GM18511 (cell line): ENCODE measurements around the gene SLC7A11.
"Not testable (repeated sequence)": the region's sequence is repeated elsewhere in the genome, so short reads cannot be mapped to it uniquely, and the experiment has no call there.

Source experiments
- ATAC-seq: cut with Tn5 transposase; IDR thresholded peaks from one replicate; pipeline ENCODE4 v1.9.1; 2021; ENCODE audit warnings: mild to moderate bottlenecking, moderate library complexity; ENCODE audit not compliant: unreplicated experiment

SLC7A11 gene

DNA sequence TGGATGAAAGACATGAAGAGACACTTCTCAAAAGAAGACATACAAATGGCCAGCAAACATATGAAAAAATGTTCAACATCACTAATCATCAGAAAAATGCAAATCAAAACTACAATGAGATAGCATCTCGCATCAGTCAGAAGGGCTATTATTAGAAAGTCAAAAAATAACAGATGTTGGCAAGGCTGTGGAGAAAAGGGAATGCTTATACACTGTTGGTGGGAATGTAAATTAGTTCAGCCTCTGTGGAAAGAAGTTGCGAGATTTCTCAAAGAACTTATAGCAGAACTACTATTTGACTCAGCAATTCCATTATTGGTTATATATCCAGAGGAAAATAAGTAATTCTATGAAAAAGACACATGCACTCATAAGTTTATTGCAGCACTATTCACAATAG, 31.6 kb downstream of the SLC7A11 start:
- not testable (repeated sequence) for ATAC-seq

DNA sequence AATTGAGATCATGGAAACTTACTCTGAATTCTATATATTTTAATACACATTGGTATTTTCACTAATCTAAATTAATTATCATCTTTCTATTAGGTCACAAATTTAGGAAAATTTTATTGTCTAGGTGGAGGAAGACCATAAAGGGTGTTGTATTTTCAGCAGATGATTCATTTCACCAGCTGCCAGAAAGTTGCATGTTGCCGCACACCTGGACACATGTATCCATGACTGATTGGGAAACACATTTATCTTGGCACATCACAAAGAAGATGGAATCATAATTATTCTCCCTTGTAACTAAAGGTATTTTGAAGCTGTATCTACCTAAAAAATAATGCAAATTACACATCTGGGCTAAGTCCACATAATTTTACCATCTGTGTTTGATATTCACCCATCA, 33.1 kb downstream of the SLC7A11 start:
- ATAC-seq = no peak

DNA sequence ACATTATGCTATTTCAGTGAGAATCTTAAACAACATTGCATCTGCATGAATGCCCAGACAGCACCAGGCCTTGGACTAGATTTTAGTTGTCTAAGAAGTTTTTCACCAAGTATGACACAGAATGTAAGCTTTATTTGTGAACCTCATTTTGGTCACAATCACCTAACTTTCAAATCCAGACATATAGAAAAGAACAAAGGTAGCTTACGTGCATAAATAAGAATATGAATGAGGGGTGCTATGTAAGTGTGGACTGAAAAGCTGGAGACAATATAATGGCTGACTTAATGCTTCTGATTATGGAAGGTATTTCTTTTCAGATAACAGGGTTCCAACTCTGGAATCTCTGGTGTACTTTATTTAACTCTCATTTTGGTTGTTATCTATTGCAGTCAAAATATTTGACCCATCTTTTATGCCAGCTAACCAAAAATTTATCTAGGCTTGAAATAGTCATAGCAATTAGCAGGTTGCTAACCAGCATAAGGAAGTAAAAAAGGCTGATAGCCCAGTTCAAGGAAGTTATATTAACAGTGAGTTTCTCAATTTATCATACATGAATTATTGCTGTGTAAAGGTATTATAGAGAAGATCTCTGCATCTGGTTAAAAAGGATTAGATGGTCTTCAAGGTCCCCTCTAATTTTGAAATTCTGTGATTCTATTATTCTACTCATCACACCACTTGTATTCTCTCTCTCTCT, 36.5 kb downstream of the SLC7A11 start:
- ATAC-seq = no peak

DNA sequence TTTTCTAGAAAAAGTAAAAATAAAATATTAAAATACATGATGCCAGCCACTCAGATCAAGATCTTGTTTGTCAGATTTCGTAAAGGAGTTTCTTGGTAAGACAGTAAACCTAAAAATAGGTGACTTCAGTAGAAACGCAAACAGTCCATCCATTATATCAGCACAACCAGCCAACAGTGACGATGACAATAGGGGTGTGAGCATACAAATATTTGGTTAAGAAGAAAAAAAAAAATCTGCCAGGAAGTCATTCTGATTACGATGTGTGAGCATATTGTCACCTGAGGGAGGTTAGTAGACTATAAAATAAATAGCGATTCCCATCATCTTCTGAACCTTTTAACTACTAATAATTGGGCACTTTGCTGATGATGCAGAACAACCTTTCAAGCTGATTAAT, 37.6 kb downstream of the SLC7A11 start:
- no peak for ATAC-seq

DNA sequence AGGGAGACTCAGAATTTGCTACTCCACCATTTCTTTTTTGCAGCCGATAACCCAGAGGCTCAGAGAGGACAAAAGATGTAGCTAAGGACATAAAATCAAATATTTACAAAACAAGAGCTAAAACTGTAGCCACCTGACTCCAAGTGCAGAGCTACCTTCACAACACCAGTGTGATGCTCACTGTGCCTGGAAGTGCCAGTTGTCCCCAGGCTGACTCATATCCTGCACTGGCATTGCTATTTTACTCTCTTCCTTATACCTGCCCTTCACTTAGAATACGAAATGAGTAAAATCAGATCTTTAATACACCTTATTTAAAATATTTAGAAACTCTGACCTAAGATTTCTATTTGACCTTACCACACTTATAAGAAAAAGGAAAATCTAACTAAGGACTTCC, 39.5 kb downstream of the SLC7A11 start:
- ATAC-seq = no peak

DNA sequence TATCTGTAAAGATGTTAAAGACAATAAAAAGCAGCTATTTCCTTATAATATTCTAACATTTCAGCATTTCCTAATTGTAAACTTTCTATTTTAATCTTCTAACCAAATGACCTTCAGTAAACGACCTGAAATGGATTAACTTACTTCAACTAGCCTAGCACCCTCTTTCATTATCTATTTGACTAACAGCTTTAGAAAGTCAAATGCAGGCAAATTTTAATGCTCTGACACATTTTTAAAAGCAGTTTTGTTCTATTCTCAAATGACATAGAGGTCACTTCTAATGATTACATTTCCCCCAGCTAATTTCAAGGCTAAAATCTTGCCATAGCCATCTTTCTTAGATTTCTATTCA, 41.9 kb downstream of the SLC7A11 start:
- peak; percentile 52 for ATAC-seq

DNA sequence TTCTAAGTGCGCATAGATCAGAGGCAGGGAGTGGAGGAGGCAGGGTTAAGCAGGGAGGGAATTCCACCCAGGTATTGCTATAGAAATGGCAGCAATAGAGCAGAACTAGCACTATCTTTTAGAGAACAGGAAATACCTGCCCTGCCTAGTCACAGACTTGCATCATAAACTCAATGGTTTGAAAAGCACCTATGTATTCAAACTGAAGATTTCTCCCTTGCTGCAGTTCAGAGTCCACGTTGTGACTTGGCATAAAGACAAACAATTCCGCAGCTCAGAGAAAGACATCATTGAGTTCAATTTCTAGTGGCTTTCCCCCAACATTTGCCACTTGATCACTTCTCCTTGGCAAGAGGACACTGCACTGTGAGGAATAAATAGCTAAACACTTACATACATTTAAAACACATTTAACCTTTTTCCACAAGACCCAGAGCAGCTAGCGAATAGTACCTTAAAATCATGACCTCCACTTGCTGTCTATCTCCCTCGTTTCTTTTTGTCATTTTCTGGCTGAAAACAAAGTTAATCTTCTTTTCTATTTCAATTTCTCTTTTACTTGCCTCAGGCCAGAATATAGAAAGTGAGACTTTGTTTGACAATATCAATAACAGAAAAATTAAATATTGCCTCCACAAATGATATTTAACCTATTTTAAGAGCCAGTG, 42.4 kb downstream of the SLC7A11 start:
- ATAC-seq = peak; percentile 74

DNA sequence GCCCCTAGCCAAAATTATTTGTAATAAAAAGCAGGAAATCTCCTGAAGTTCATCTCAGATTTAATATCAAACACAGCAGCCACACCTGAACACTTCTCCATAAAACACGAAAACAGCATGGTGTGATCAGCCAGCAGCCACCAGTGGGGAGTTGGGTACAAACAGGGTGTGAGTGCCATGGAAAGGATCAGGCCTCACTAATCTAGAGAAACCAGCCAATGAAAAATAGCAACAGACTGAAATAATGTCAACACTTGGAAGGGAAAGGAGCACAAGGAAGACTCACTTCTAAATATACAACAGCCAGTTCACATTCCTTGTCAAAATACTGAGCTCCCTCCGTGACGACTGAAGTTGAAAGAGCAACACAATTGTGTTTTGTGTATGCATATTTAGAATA, 46.0 kb downstream of the SLC7A11 start:
- no peak for ATAC-seq

DNA sequence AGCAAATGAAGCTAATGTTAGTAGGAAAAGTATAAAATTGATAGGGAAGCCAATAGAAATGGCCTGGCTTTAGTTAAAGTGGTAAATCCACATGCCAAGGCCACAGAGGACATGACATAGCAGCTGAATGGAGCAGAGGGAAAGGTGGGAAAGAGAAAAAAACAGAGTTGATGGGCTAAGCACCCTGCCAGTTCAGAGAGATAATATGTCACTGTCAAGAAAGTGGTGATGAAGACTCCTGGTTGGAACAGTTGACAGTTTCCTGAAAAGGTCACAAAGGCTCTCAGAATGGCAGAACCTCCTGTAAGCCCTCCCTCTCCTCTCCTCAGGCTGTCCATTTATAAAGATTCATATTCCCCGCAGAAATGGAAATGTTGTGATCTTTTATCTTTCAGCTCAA, 48.2 kb downstream of the SLC7A11 start:
- no peak for ATAC-seq

DNA sequence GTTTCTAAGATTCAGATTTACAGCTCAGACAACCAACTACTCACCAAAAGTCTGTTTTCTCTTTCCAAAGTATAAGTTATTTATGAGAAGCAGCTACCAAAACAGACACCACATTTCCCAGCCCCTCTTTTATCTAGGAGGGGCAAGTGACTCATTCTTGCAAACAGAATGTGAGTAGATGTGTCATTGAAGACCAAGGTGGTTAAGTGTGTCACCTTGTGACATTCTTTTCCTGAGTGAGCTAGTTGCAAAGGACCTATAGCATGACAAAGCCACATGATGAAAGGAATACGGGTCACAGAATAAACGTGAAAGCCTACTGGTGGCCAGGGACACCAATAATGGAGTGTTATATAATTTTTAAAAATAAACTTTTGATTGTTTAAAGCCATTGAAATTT, 50.0 kb downstream of the SLC7A11 start:
- ATAC-seq = peak; percentile 37

DNA sequence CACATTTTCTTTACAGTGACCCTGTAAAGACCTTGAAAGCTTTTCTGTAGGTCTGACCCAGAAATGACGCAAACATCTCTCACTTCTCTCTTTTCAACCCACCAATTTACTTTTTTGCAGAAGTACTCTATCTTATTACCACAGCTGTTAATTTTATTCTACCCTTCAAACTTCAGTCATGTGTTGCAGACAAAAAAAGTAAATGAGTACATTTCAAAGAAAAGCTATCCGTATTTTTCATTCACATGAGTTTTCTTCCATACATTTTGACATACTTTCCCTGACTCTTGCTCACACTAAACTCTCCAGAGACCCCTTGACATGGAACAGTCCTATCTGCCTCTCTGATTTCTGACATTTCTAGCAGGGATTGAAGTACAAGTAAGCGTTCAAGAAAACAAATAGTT, 51.7 kb downstream of the SLC7A11 start:
- peak; percentile 98 for ATAC-seq

DNA sequence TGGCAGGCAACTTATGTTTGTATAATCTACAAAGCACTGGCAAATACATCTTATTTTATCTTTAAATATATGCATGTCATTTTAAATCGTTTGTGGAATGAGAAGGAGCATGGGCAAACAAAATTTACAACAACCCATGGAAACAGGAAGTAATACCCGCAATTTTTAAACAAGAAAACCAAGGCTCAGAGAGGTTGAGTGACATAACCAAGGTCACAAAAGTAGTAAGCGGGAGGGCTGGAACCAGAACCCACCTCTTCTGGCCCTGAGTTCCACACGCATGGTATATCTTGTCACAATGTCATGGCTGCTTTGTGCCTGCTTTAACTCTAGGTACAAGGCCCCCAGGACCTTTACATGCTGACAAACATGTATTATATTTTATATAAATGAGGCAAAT, 52.9 kb downstream of the SLC7A11 start:
- no peak for ATAC-seq

DNA sequence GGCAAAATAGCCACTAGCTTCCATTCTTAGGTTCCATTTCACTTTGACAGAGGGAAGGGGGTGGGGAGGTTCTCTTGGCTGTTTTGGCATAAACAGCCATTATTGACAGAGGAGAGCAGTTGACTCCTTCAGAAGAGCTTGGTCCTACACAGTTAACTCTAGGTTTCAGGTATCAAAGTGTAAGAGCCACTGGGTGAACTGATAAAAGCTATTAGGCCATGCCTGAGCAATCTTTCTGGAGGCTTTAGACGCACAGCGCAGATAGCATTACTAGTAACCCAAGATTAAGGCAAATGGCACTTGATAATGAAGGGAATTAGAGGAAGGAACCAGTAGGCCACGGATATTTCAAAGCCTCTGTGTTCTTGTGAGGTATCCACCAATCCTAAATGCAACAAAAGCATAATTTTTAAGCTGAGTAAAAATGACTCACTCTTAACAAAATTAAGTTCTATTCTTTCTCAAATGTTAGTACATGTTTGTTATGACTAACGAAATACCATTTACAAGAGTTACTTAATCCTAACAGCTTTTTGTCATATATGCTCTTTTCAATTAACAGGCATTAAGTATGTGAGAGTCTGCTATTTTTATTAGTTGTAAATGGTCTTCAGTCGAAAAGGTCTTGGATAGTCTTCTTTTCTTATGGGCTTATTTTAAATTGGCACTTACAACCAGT, 53.6 kb downstream of the SLC7A11 start:
- no peak for ATAC-seq

DNA sequence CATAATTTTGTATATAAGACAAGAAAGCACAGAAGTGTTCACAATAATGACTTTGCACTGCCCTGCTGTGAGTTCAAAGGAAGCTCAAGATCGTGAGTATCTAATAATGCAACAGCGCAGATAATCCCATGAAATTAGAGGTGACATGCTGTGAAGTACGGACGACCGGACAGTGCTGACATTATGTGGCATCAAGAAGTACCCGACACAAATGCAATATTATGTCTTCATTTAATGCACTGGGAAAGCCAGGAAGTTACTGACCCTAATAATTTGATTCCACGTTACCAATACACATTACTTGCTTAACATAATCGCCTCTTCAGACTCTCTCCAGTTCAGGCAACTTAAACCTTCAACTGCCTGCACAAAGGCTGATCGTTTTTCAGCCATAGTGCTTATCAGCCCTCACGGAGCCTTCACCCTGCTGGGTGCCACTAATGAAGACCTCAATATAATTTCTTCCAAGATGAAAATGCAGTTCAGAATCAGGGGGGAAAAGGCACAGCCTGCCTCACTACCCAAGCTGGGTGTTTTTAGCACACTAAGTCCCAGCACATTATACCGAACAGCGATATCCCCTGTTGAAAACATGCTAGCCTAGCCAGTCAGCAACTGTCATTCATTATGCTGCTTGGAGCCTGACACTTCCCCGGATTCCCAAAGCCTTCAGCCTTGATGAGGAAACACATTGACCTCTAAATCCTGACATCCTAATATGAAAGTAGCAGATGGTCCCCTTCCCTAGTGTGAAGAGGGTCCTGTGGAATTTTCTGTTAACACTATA, 56.1 kb downstream of the SLC7A11 start:
- no peak for ATAC-seq

DNA sequence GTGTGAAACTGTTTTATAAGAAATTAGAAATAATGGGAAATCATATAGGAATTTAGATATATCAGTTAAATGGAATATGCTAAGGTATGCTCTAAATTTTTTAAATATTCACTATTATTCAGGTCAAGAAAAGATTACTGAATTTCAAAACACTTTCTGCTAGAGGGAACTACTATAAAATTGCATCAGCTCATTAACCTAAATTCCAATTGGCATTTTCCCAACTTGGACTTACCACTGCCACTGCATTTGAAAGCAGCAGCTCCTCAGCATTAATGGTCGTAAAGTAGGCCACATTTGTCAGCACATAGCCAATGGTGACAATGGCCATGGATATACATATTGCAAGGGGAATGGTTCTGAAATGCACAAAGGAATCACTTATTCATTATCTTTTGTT, 57.3 kb downstream of the SLC7A11 start:
- no peak for ATAC-seq

DNA sequence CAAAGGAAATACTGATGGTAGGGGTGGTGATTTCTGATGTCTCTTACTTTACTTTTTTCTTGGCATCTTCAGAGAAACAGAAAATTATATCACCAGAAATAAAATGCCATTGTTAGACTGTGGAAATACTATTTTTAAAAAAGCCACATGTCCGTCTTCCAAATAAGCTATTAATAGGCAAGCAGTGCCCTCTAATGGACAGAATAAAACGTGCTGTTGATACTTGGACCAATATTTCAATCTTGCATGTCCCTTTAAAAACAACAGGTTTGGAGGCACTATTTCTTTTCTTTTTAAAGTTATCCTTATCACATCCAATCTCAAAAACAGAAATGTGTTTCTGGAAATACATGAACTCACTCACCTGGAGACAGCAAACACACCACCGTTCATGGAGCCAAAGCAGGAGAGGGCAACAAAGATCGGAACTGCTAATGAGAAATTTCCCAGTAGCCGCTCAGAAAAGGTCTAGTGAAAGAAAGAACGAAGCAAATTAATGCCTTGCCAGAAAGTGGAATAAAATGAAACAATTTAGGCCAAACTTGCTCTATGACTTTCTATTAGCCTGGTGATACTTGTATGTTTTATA, 59.2 kb downstream of the SLC7A11 start:
- ATAC-seq = peak; percentile 68

DNA sequence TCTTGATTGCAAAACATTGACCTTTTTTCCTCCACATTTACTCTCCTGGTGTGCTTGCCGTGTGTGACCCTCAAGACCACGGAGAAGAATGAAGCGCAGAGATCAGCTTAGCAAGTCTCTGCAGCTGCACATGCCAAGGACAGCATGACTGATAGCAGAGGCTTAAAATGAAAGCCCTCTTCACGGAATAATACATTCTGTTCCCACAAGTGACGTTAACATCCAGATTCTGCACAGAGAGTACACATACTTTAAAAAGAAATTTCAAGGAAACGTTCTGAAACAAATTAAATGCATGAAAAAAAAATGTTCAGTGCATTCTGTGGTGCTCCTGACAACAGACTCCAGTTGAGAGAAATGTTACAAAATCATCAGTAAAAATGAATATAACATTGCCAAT, 60.9 kb downstream of the SLC7A11 start:
- no peak for ATAC-seq

DNA sequence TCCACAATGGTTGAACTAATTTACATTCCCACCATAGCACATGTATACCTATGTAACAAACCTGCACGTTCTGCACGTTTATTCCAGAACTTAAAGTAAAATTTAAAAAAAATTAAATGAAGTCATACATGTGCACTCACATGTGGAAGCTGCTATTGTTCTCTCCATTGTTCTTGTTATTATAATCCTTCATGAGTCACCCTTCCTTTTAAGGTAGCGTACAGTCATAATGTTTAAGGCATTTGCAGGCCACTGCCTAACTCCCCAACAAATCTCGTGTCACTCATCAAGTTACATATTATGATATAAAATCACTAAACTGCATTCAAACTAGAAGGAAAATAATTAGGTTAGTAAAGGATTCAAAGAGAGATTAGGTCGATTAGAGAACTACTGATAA, 63.6 kb downstream of the SLC7A11 start:
- ATAC-seq = peak; percentile 55

DNA sequence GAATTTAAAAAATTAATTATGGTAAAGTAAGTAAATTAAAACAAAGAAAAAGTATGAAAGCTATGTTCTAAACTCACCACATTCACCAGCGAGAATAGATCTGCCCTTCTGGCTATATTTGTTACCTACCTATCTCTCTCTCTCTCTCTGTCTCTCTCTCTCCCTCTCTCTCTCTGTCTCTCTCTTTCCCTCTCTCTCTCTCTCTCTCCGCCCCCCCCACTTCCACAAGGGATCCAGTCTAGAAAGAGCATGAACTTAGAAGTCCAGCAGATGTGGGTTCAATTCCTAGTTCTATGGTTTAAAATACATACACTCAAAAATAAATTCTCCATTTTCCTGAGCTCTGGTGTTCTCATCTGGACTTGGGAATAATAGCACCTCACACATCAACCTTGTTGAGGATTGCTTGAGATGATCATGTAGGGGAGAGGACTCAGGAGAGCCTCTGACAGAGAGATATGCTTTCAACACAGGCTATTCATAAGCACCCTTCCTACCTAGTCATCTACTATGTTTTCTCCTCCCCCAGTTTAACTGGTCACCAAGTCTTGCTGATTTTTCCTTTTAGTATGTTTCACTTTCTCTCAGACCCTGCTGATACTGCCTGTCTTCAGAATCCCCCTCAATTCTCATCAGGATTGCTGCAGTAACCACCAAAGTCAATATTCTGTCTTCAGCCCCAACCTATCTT, 64.7 kb downstream of the SLC7A11 start:
- ATAC-seq = no peak

DNA sequence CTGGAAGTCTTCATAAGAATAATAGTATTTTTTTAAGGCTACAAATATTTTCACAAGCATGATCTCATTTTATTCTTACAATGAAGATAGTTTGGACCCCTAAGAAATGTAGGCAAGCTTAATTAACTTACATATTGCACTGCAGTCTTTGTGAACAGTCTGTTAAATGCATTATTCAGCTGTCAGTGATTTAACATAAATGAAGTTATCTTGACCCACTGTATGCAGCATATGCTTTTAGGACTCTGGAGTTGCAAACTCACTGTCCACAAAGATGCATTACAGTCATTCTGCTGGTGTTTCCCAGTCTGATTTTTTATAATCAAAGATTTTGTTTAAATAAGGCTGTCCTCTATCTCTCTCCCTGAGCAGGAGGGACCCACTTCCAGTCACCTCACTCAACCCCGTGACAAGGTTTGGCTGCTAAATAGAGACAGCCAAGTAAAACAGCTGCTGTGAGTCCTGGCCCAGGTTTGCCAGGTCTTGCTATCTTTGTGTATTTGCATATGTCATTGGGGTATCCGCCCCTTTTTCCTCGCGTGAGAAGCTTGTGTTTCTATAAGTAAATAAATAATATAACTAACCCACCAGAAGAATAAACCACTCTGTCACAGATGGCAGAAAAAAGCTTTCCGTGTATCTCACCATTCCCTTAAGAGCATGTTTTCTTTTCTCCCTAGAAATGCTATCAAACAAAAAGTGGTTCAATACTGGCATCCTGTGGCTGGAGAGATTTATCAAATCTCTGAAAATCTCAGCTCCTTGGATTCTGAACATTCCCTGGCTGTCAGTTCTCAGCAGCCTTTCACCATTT, 67.0 kb downstream of the SLC7A11 start:
- no peak for ATAC-seq
